ENCODE measurements around the gene CDH2. TPM values are rescaled to one million over a fixed set of nuclear protein-coding genes. Genes with fewer than 3 reads are reported as not detected.

Gene CDH2
- total RNA-seq, 1 donor from 2014 or later: 3.7 TPM

- Histone ChIP-seq H3K27me3 (no peaks in the 10 kb centered on the region), H3K27ac (no peak overlapping the region), H3K9me3 (no peaks in the 10 kb centered on the region), H3K4me1 (no peaks in the 10 kb centered on the region), H3K4me3 (no peak overlapping the region), H3K36me3 (no peaks in the 10 kb centered on the region)
- TF ChIP-seq POLR2A (IDR thresholded peaks at IDR 0.05): no peak
- TF ChIP-seq POLR2AphosphoS5 (IDR thresholded peaks at IDR 0.05; ENCODE audit: insufficient read depth in 1 of 2, low read depth in 1 of 2): no peak
- no peak for TF ChIP-seq CTCF (IDR thresholded peaks at IDR 0.05)
- DNase-seq (ENCODE audit: extremely low spot score in 2 of 2): no peak
- intact Hi-C loops (cut with DNase I): no loop called here
These were observed 131.6 kb downstream of the CDH2 start for GRCh38 chr18:28045176-28045810.

GRCh38 chr18:28044036-28044435 lies 132.9 kb downstream of the CDH2 start:
- Histone ChIP-seq H3K27me3 (no peaks in the 10 kb centered on the region), H3K27ac (no peak overlapping the region), H3K4me1 (no peaks in the 10 kb centered on the region), H3K4me3 (no peak overlapping the region), H3K36me3 (no peaks in the 10 kb centered on the region), H3K9me3 (no peaks in the 10 kb centered on the region)
- TF ChIP-seq CTCF (IDR thresholded peaks at IDR 0.05): no peak
- TF ChIP-seq POLR2A (IDR thresholded peaks at IDR 0.05): no peak
- TF ChIP-seq POLR2AphosphoS5 (IDR thresholded peaks at IDR 0.05; ENCODE audit: insufficient read depth in 1 of 2, low read depth in 1 of 2): no peak
- intact Hi-C loops (cut with DNase I): no loop called here
- no peak for DNase-seq (ENCODE audit: extremely low spot score in 2 of 2)

GRCh38 chr18:28043631-28044030 lies 133.3 kb downstream of the CDH2 start:
- no peak overlapping the region for H3K27ac ChIP-seq
- no peak for DNase-seq (ENCODE audit: extremely low spot score in 2 of 2)
- intact Hi-C loops (cut with DNase I): no loop called here
- TF ChIP-seq POLR2A (IDR thresholded peaks at IDR 0.05): no peak
- TF ChIP-seq POLR2AphosphoS5 (IDR thresholded peaks at IDR 0.05; ENCODE audit: insufficient read depth in 1 of 2, low read depth in 1 of 2): no peak
- no peak for TF ChIP-seq CTCF (IDR thresholded peaks at IDR 0.05)
- no peaks in the 10 kb centered on the region for H3K4me1 ChIP-seq
- no peaks in the 10 kb centered on the region for H3K9me3 ChIP-seq
- no peaks in the 10 kb centered on the region for H3K27me3 ChIP-seq
- H3K4me3 ChIP-seq: no peak overlapping the region
- H3K36me3 ChIP-seq: no peaks in the 10 kb centered on the region

GRCh38 chr18:28041366-28041765 lies 135.6 kb downstream of the CDH2 start:
- Histone ChIP-seq H3K27me3 (no peaks in the 10 kb centered on the region), H3K27ac (no peak overlapping the region), H3K4me3 (no peak overlapping the region), H3K9me3 (no peaks in the 10 kb centered on the region), H3K4me1 (no peaks in the 10 kb centered on the region), H3K36me3 (no peaks in the 10 kb centered on the region)
- intact Hi-C loops (cut with DNase I): no loop called here
- no peak for TF ChIP-seq POLR2A (IDR thresholded peaks at IDR 0.05)
- TF ChIP-seq CTCF (IDR thresholded peaks at IDR 0.05): no peak
- TF ChIP-seq POLR2AphosphoS5 (IDR thresholded peaks at IDR 0.05; ENCODE audit: insufficient read depth in 1 of 2, low read depth in 1 of 2): no peak
- no peak for DNase-seq (ENCODE audit: extremely low spot score in 2 of 2)

GRCh38 chr18:28040716-28041115 lies 136.2 kb downstream of the CDH2 start:
- H3K36me3 ChIP-seq: no peaks in the 10 kb centered on the region
- no peak overlapping the region for H3K27ac ChIP-seq
- no peak for DNase-seq (ENCODE audit: extremely low spot score in 2 of 2)
- no peaks in the 10 kb centered on the region for H3K27me3 ChIP-seq
- H3K4me3 ChIP-seq: no peak overlapping the region
- TF ChIP-seq POLR2A (IDR thresholded peaks at IDR 0.05) (no peak), CTCF (IDR thresholded peaks at IDR 0.05) (no peak), POLR2AphosphoS5 (IDR thresholded peaks at IDR 0.05; ENCODE audit: insufficient read depth in 1 of 2, low read depth in 1 of 2) (no peak)
- H3K4me1 ChIP-seq: no peaks in the 10 kb centered on the region
- intact Hi-C loops (cut with DNase I): no loop called here
- H3K9me3 ChIP-seq: no peaks in the 10 kb centered on the region
